CD4-positive, alpha-beta T cell (primary cell): Measurements from ENCODE around the gene MED14. TPM values are rescaled to one million over a fixed set of nuclear protein-coding genes. Genes with fewer than 3 reads are reported as not detected.

ENCODE experiments used
- ATAC-seq: fragments of 200-7000 bp; cut with Tn5 transposase; one replicate; pipeline ENCODE4 v1.10.0; 2022; ENCODE audit warnings: mild to moderate bottlenecking; ENCODE audit not compliant: poor library complexity
- CTCF ChIA-PET: fragments of 350-600 bp; sonication (Branson Sonifier 250); formaldehyde crosslinking; loops from one replicate; lab custom pipeline; 2021; ENCODE audit warnings: antibody characterized with exemption, inconsistent platforms; lab: Charles Lee
- POLR2A ChIA-PET: fragments of 350-600 bp; sonication (Branson Sonifier 250); formaldehyde crosslinking; loops from one replicate; lab custom pipeline; 2021; ENCODE audit warnings: antibody characterized with exemption, inconsistent platforms; lab: Charles Lee
- DNase-seq, 14 experiments: peaks; one replicate each; pipeline ENCODE4 v3.0.0-alpha.2; 2013 to 2020; ENCODE audit warnings: mixed read lengths in 2 of 14
- H3K27ac ChIP-seq, 2 donors: one replicate each; pipeline versions ENCODE4 v1.5.1 to v1.7.0; 2013; ENCODE audit warnings: low read length in 2 of 2, low read depth in 1 of 2, mild to moderate bottlenecking in 1 of 2
- H3K27me3 ChIP-seq, 2 experiments: 1 replicate in 1 of 2; 2 replicates in 1 of 2; pipeline versions ENCODE4 v1.6.1 to v1.7.0; 2013; ENCODE audit warnings: low read length in 2 of 2, control low read depth in 1 of 2, mild to moderate bottlenecking in 1 of 2, moderate library complexity in 1 of 2; ENCODE audit not compliant: insufficient read depth in 2 of 2, control insufficient read depth in 1 of 2
- H3K36me3 ChIP-seq: one replicate; pipeline ENCODE4 v1.6.1; 2013; ENCODE audit warnings: low read length, control low read depth; ENCODE audit not compliant: insufficient read depth
- H3K4me1 ChIP-seq: one replicate; pipeline ENCODE4 v1.6.1; 2013; ENCODE audit warnings: low read length, control low read depth; ENCODE audit not compliant: insufficient read depth
- H3K4me3 ChIP-seq: one replicate; pipeline ENCODE4 v1.5.1; 2013; ENCODE audit warnings: mild to moderate bottlenecking, low read length, moderate library complexity
- H3K9me3 ChIP-seq, 2 experiments: 1 replicate in 1 of 2; 2 replicates in 1 of 2; pipeline versions ENCODE4 v1.6.1 to v1.7.0; 2013; ENCODE audit warnings: low read length in 2 of 2, mild to moderate bottlenecking in 2 of 2, control low read depth in 1 of 2, moderate library complexity in 1 of 2; ENCODE audit not compliant: control insufficient read depth in 1 of 2, insufficient read depth in 1 of 2
- H3K27ac Mint-ChIP-seq: one replicate; pipeline ENCODE4 v1.8.0; 2020; ENCODE audit warnings: mixed read lengths
- H3K27me3 Mint-ChIP-seq: one replicate; pipeline ENCODE4 v1.8.0; 2021; ENCODE audit warnings: mixed read lengths
- H3K36me3 Mint-ChIP-seq: one replicate; pipeline ENCODE4 v1.8.0; 2021; ENCODE audit warnings: low read depth, mixed read lengths
- H3K4me1 Mint-ChIP-seq: one replicate; pipeline ENCODE4 v1.8.0; 2021; ENCODE audit warnings: low read depth, mixed read lengths
- H3K4me3 Mint-ChIP-seq: one replicate; pipeline ENCODE4 v1.8.0; 2020; ENCODE audit warnings: mild to moderate bottlenecking, mixed read lengths
- H3K9me3 Mint-ChIP-seq: one replicate; pipeline ENCODE4 v1.8.0; 2020; ENCODE audit warnings: mixed read lengths
- CTCF ChIP-seq: fragments of 200-600 bp; IDR thresholded peaks from one replicate; pipeline ENCODE4 v1.8.0; 2022; ENCODE audit warnings: antibody characterized with exemption, mild to moderate bottlenecking
- intact Hi-C, 2 experiments: fragments of 100-400 bp; cut with DNase I in 1 of 2; cut with micrococcal nuclease in 1 of 2; formaldehyde crosslinking; loops; one replicate each; pipeline versions ENCODE4 v1.15.1 to v1.9.0; 2023 to 2025; cut with DNase I, micrococcal nuclease
- total RNA-seq, 174 experiments: library from RNA in 2 of 174; stranded (reverse) in 2 of 174; gene quantifications; one replicate each; pipeline ENCODE4 v1.2.3 and lab custom pipeline; 2021 to 2026

Gene MED14
- total RNA-seq, 2 experiments from 2014 or later = 59.9 to 67.7 TPM

GRCh38 chrX:40644821-40645358, 90.5 kb downstream of the MED14 start:
- Mint-ChIP-seq H3K4me3 (peak overlapping the region; percentile 95), H3K9me3 (no peaks in the 10 kb centered on the region), H3K4me1 (peaks cover 44% of the 10 kb centered on the region), H3K27ac (peak overlapping the region; percentile 94), H3K36me3 (peaks cover 44% of the 10 kb centered on the region), H3K27me3 (no peaks in the 10 kb centered on the region)
- DNase-seq = peak in 13 of 14 experiments; percentile 2 to 80 (median 31)
- Histone ChIP-seq H3K36me3 (peaks cover 13% of the 10 kb centered on the region), H3K4me3 (peak overlapping the region; percentile 60), H3K27ac (peak overlapping the region; percentile 47 to 84), H3K4me1 (peaks cover 32% of the 10 kb centered on the region), H3K9me3 (no peaks in the 10 kb centered on the region), H3K27me3 (no peaks in the 10 kb centered on the region)
- ChIA-PET CTCF (interaction anchor here (1.9 kb wide), 1 partner anchor 101 kb away, joined by 6 read pairs; no protein-coding TSS in a partner anchor), POLR2A (interaction anchor here (1.3 kb wide), 1 partner anchor 105 kb away, joined by 3 read pairs; no protein-coding TSS in a partner anchor)
- TF ChIP-seq CTCF = no peak
- ATAC-seq = peak; percentile 52
- intact Hi-C loops = loop anchor here (2.0 to 10.0 kb wide), 3 partner anchors 60 to 680 kb away; partner anchors contain the start of gene ATP6AP2 (in 1 of the 2)

- Mint-ChIP-seq H3K36me3 (peaks cover 49% of the 10 kb centered on the region), H3K27me3 (no peaks in the 10 kb centered on the region), H3K4me1 (peaks cover 50% of the 10 kb centered on the region), H3K4me3 (peak overlapping the region; percentile 95), H3K27ac (peak overlapping the region; percentile 94), H3K9me3 (no peaks in the 10 kb centered on the region)
- H3K27ac ChIP-seq = peak overlapping the region; percentile 47 to 84
- ATAC-seq = no peak
- H3K4me1 ChIP-seq = peaks cover 32% of the 10 kb centered on the region
- no peaks in the 10 kb centered on the region for H3K27me3 ChIP-seq
- ChIA-PET CTCF (interaction anchor here (1.9 kb wide), 1 partner anchor 100 kb away, joined by 6 read pairs; no protein-coding TSS in a partner anchor), POLR2A (interaction anchor here (1.3 kb wide), 1 partner anchor 105 kb away, joined by 3 read pairs; no protein-coding TSS in a partner anchor)
- no peaks in the 10 kb centered on the region for H3K9me3 ChIP-seq
- intact Hi-C loops = loop anchor here (2.0 to 10.0 kb wide), 3 partner anchors 59 to 681 kb away; partner anchors contain the start of gene ATP6AP2 (in 1 of the 2)
- peak overlapping the region; percentile 60 for H3K4me3 ChIP-seq
- DNase-seq = peak in 2 of 14 experiments; percentile 25 to 34
- H3K36me3 ChIP-seq = peaks cover 20% of the 10 kb centered on the region
- no peak for TF ChIP-seq CTCF
These were observed 91.2 kb downstream of the MED14 start for GRCh38 chrX:40644176-40644575.

DNA sequence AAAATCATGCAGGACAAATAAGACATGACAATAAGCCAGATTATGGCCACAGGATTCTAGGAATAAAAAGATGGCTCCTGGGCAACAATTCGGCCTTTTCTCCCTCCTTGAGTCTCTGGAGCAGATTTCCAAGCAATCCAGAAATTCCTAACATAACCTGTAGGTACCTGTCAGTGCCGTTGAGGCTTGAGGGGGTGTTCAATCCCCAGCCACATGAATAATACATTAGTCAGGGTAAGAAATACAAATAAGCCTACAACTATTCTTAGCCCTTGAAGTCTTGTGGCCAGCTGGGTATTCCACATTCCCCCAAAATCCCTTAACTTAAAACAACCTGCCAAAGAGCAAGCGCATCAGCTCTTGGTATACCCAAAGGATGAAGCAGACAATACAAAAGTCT, 97.7 kb downstream of the MED14 start:
- Histone ChIP-seq H3K4me3 (no peak overlapping the region), H3K27ac (no peak overlapping the region), H3K9me3 (no peaks in the 10 kb centered on the region), H3K36me3 (peaks cover 78% of the 10 kb centered on the region), H3K4me1 (peaks cover 9% of the 10 kb centered on the region), H3K27me3 (no peaks in the 10 kb centered on the region)
- H3K36me3 Mint-ChIP-seq = peaks cover 82% of the 10 kb centered on the region
- no peak overlapping the region for H3K4me3 Mint-ChIP-seq
- ATAC-seq (no peak), DNase-seq (no peak)
- H3K27ac Mint-ChIP-seq = no peak overlapping the region
- intact Hi-C loops = no loop called here
- H3K27me3 Mint-ChIP-seq = no peaks in the 10 kb centered on the region
- H3K4me1 Mint-ChIP-seq = peaks cover 25% of the 10 kb centered on the region
- ChIA-PET POLR2A (no interaction called here), CTCF (no interaction called here)
- no peaks in the 10 kb centered on the region for H3K9me3 Mint-ChIP-seq
- no peak for TF ChIP-seq CTCF
